Measurements from ENCODE around the gene RASGRP1. TPM values are rescaled to one million over a fixed set of nuclear protein-coding genes. Genes with fewer than 3 reads are reported as not detected.

The RASGRP1 gene
- polyA plus RNA-seq, 1 donor (not counting 4 experiments of a cell fraction or from before 2014, with no cell fraction given): 0.28 TPM

GRCh38 chr15:38524156-38524555 is 40.5 kb downstream of the RASGRP1 start:
- FAIRE-seq (no peak), DNase-seq (ENCODE audit: low read depth, low spot score) (no peak)
- TF ChIP-seq CTCF (optimal IDR thresholded peaks at IDR 0.05 in 1 of 3, IDR thresholded peaks at IDR 0.05 in 1 of 3, conservative IDR thresholded peaks at IDR 0.05 in 1 of 3; ENCODE audit: extremely low read depth in 1 of 3, insufficient read depth in 2 of 3, low read length in 3 of 3): no peak
- no peak for TF ChIP-seq EZH2 (IDR thresholded peaks at IDR 0.05; ENCODE audit: low read length)
- Histone ChIP-seq H3K79me2 (ENCODE audit: control insufficient read depth, insufficient read depth, low read length) (no peaks in the 10 kb centered on the region), H3K9me1 (ENCODE audit: control insufficient read depth, extremely low read depth, insufficient read depth, low read length) (no peaks in the 10 kb centered on the region), H3K4me1 (ENCODE audit: control insufficient read depth, extremely low read depth, insufficient read depth, low read length) (no peaks in the 10 kb centered on the region), H3K9ac (ENCODE audit: control insufficient read depth, extremely low read depth, insufficient read depth, low read length) (no peak overlapping the region), H3K4me2 (ENCODE audit: control insufficient read depth, extremely low read depth, insufficient read depth, low read depth, low read length) (no peak overlapping the region), H3K4me3 (ENCODE audit: control insufficient read depth in 2 of 3, extremely low read depth in 1 of 3, insufficient read depth in 2 of 3, low read depth in 1 of 3, low read length in 3 of 3) (no peak overlapping the region), H3K27me3 (ENCODE audit: control insufficient read depth, extremely low read depth, insufficient read depth, low read length) (peaks cover 7% of the 10 kb centered on the region), H4K20me1 (ENCODE audit: control insufficient read depth, extremely low read depth, insufficient read depth, low read length) (no peaks in the 10 kb centered on the region), H3K36me3 (ENCODE audit: control insufficient read depth in 2 of 2, extremely low read depth in 1 of 2, insufficient read depth in 2 of 2, low read length in 2 of 2) (no peaks in the 10 kb centered on the region), H3K9me3 (ENCODE audit: control insufficient read depth, low read depth, low read length) (no peaks in the 10 kb centered on the region), H3K27ac (ENCODE audit: control insufficient read depth, insufficient read depth, low read length) (no peak overlapping the region), H2AFZ (ENCODE audit: control insufficient read depth, low read length) (no peak overlapping the region)
- dilution Hi-C loops (cut with MboI; ENCODE audit: extremely low pct_ligation_motif_present, low sequenced_read_pairs): loop anchor here (25.0 kb wide), 1 partner anchor 163 kb away; no protein-coding TSS in a partner anchor

- Histone ChIP-seq H3K36me3 (ENCODE audit: control insufficient read depth in 2 of 2, extremely low read depth in 1 of 2, insufficient read depth in 2 of 2, low read length in 2 of 2) (no peaks in the 10 kb centered on the region), H3K4me1 (ENCODE audit: control insufficient read depth, extremely low read depth, insufficient read depth, low read length) (no peaks in the 10 kb centered on the region), H4K20me1 (ENCODE audit: control insufficient read depth, extremely low read depth, insufficient read depth, low read length) (no peaks in the 10 kb centered on the region), H3K27ac (ENCODE audit: control insufficient read depth, insufficient read depth, low read length) (no peak overlapping the region), H3K4me2 (ENCODE audit: control insufficient read depth, extremely low read depth, insufficient read depth, low read depth, low read length) (no peak overlapping the region), H3K27me3 (ENCODE audit: control insufficient read depth, extremely low read depth, insufficient read depth, low read length) (peaks cover 7% of the 10 kb centered on the region), H3K79me2 (ENCODE audit: control insufficient read depth, insufficient read depth, low read length) (no peaks in the 10 kb centered on the region), H3K4me3 (ENCODE audit: control insufficient read depth in 2 of 3, extremely low read depth in 1 of 3, insufficient read depth in 2 of 3, low read depth in 1 of 3, low read length in 3 of 3) (no peak overlapping the region), H2AFZ (ENCODE audit: control insufficient read depth, low read length) (no peak overlapping the region), H3K9me1 (ENCODE audit: control insufficient read depth, extremely low read depth, insufficient read depth, low read length) (no peaks in the 10 kb centered on the region), H3K9me3 (ENCODE audit: control insufficient read depth, low read depth, low read length) (no peaks in the 10 kb centered on the region), H3K9ac (ENCODE audit: control insufficient read depth, extremely low read depth, insufficient read depth, low read length) (no peak overlapping the region)
- dilution Hi-C loops (cut with MboI; ENCODE audit: extremely low pct_ligation_motif_present, low sequenced_read_pairs): loop anchor here (25.0 kb wide), 1 partner anchor 164 kb away; no protein-coding TSS in a partner anchor
- TF ChIP-seq CTCF (optimal IDR thresholded peaks at IDR 0.05 in 1 of 3, IDR thresholded peaks at IDR 0.05 in 1 of 3, conservative IDR thresholded peaks at IDR 0.05 in 1 of 3; ENCODE audit: extremely low read depth in 1 of 3, insufficient read depth in 2 of 3, low read length in 3 of 3): no peak
- no peak for TF ChIP-seq EZH2 (IDR thresholded peaks at IDR 0.05; ENCODE audit: low read length)
- FAIRE-seq (no peak), DNase-seq (ENCODE audit: low read depth, low spot score) (no peak)
These were observed 41.7 kb downstream of the RASGRP1 start for GRCh38 chr15:38522922-38523321.

Measured in keratinocyte (primary cell).